D341Med (cell line): ENCODE results near the gene LRRC4.

Source experiments
- DNase-seq: peaks from one replicate; pipeline ENCODE4 v3.0.0; 2012; ENCODE audit warnings: low spot score

The LRRC4 gene

GRCh38 chr7:127979113-127979727 is 52.0 kb downstream of the LRRC4 start:
- no peak for DNase-seq

- no peak for DNase-seq
Measured at GRCh38 chr7:127978421-127978820, 52.8 kb downstream of the LRRC4 start.
